ENCODE results near the gene WNT4. TPM values are rescaled to one million over a fixed set of nuclear protein-coding genes. Genes with fewer than 3 reads are reported as not detected.
A peak's percentile ranks its signal among the peaks of the same experiment; 100 is the strongest.

WNT4 gene
- total RNA-seq, 3 donors from 2014 or later, result 1.2 to 4.5 (median 2.5) TPM

DNA sequence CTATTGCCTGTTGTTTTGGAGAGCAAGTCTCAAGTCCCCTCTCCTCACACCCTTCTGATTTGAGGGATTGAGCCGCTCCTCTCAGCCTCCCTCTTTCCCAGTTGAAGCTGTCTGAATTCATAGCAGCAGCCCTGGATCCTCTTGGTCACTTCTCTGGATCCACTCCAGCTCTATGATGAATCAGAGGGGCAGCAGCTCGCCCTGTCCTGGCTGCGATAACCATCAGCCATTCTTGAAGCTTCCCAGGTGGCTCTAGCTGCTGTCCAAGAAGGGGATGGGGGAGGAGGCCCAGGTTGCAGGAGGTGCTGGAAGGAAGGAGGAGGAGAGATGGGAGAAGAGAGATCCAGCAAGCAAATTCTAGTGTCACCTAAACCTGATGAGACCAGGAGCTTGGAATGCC is 31.3 kb downstream of the WNT4 start:
- ATAC-seq (no peak), DNase-seq (peak in 1 of 3 donors; percentile 18)
- intact Hi-C loops (cut with DNase I, micrococcal nuclease), result no loop called here
- Histone ChIP-seq H3K36me3 (ENCODE audit: low read depth) (no peaks in the 10 kb centered on the region), H3K9me3 (no peaks in the 10 kb centered on the region), H3K4me1 (ENCODE audit: low read depth) (no peaks in the 10 kb centered on the region), H3K4me3 (no peak overlapping the region)
- no peak for TF ChIP-seq CTCF (IDR thresholded peaks at IDR 0.05)

GRCh38 chr1:22111115-22111514 is 31.8 kb downstream of the WNT4 start:
- ATAC-seq, result no peak
- Histone ChIP-seq H3K9me3 (no peaks in the 10 kb centered on the region), H3K4me1 (ENCODE audit: low read depth) (no peaks in the 10 kb centered on the region), H3K4me3 (no peak overlapping the region), H3K36me3 (ENCODE audit: low read depth) (no peaks in the 10 kb centered on the region)
- intact Hi-C loops (cut with DNase I, micrococcal nuclease), result no loop called here
- no peak for TF ChIP-seq CTCF (IDR thresholded peaks at IDR 0.05)
- DNase-seq, result no peak

DNA sequence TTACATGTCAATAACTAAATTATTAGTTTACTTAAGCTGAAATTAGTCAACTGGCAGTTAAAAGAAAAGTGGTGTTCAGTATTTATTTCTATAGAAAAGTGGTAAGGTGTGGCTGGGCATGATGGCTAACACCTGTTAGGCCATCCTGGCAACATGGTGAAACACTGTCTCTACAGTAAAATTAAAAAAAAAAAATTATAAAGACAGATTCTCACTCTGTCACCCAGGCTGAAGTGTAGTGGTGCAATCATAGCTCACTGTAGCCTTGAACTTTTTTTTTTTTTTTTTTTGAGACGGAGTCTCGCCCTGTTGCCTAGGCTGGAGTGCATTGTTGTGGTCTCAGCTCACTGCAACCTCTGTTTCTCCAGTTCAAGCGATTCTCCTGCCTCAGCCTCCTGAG is 32.9 kb downstream of the WNT4 start:
- Histone ChIP-seq H3K4me3 (no peak overlapping the region), H3K4me1 (ENCODE audit: low read depth) (no peaks in the 10 kb centered on the region), H3K36me3 (ENCODE audit: low read depth) (no peaks in the 10 kb centered on the region), H3K9me3 (no peaks in the 10 kb centered on the region)
- intact Hi-C loops (cut with DNase I, micrococcal nuclease), result no loop called here
- no peak for ATAC-seq
- no peak for DNase-seq
- no peak for TF ChIP-seq CTCF (IDR thresholded peaks at IDR 0.05)

GRCh38 chr1:22108339-22109105 is 34.4 kb downstream of the WNT4 start:
- ATAC-seq (peak; percentile 8), DNase-seq (peak in 1 of 3 donors; percentile 29)
- Histone ChIP-seq H3K36me3 (ENCODE audit: low read depth) (no peaks in the 10 kb centered on the region), H3K4me3 (no peak overlapping the region), H3K4me1 (ENCODE audit: low read depth) (no peaks in the 10 kb centered on the region), H3K9me3 (no peaks in the 10 kb centered on the region)
- intact Hi-C loops (cut with DNase I, micrococcal nuclease), result no loop called here
- TF ChIP-seq CTCF (IDR thresholded peaks at IDR 0.05), result no peak

GRCh38 chr1:22107126-22107525 is 35.8 kb downstream of the WNT4 start:
- Histone ChIP-seq H3K4me3 (no peak overlapping the region), H3K4me1 (ENCODE audit: low read depth) (peaks cover 3% of the 10 kb centered on the region), H3K36me3 (ENCODE audit: low read depth) (no peaks in the 10 kb centered on the region), H3K9me3 (no peaks in the 10 kb centered on the region)
- ATAC-seq (no peak), DNase-seq (no peak)
- intact Hi-C loops (cut with DNase I, micrococcal nuclease), result no loop called here
- TF ChIP-seq CTCF (IDR thresholded peaks at IDR 0.05), result no peak

Data from mucosa of descending colon (tissue), 3 donors.